ENCODE measurements around the gene VPS26B.

Gene VPS26B

GRCh38 chr11:134200688-134201087, 23.8 kb upstream of the VPS26B start:
- no peak overlapping the region for H3K4me3 ChIP-seq (ENCODE audit: low read depth, low read length)
- TF ChIP-seq CTCF (IDR thresholded peaks at IDR 0.05; ENCODE audit: control insufficient read depth, extremely low read depth, insufficient read depth): no peak
- DNase-seq (ENCODE audit: low read depth): no peak

GRCh38 chr11:134202661-134203060, 21.8 kb upstream of the VPS26B start:
- TF ChIP-seq CTCF (IDR thresholded peaks at IDR 0.05; ENCODE audit: control insufficient read depth, extremely low read depth, insufficient read depth): no peak

GRCh38 chr11:134205729-134206128, 18.7 kb upstream of the VPS26B start:
- no peak overlapping the region for H3K4me3 ChIP-seq (ENCODE audit: low read depth, low read length)
- DNase-seq (ENCODE audit: low read depth): no peak
- no peak for TF ChIP-seq CTCF (IDR thresholded peaks at IDR 0.05; ENCODE audit: control insufficient read depth, extremely low read depth, insufficient read depth)

More at GRCh38 chr11:134202661-134203060, 21.8 kb upstream of the VPS26B start:
- no peak for DNase-seq (ENCODE audit: low read depth)
- no peak overlapping the region for H3K4me3 ChIP-seq (ENCODE audit: low read depth, low read length)

GRCh38 chr11:134206185-134206584, 18.3 kb upstream of the VPS26B start:
- DNase-seq (ENCODE audit: low read depth): no peak
- no peak overlapping the region for H3K4me3 ChIP-seq (ENCODE audit: low read depth, low read length)
- no peak for TF ChIP-seq CTCF (IDR thresholded peaks at IDR 0.05; ENCODE audit: control insufficient read depth, extremely low read depth, insufficient read depth)

GRCh38 chr11:134207538-134208239, 16.8 kb upstream of the VPS26B start:
- TF ChIP-seq CTCF (IDR thresholded peaks at IDR 0.05; ENCODE audit: control insufficient read depth, extremely low read depth, insufficient read depth): peak; percentile 70
- no peak overlapping the region for H3K4me3 ChIP-seq (ENCODE audit: low read depth, low read length)
- no peak for DNase-seq (ENCODE audit: low read depth)

- no peak overlapping the region for H3K4me3 ChIP-seq (ENCODE audit: low read depth, low read length)
- DNase-seq (ENCODE audit: low read depth): no peak
- no peak for TF ChIP-seq CTCF (IDR thresholded peaks at IDR 0.05; ENCODE audit: control insufficient read depth, extremely low read depth, insufficient read depth)
Observed at GRCh38 chr11:134215836-134216235, 8.6 kb upstream of the VPS26B start.

- no peak for DNase-seq (ENCODE audit: low read depth)
- TF ChIP-seq CTCF (IDR thresholded peaks at IDR 0.05; ENCODE audit: control insufficient read depth, extremely low read depth, insufficient read depth): no peak
- H3K4me3 ChIP-seq (ENCODE audit: low read depth, low read length): no peak overlapping the region
Observed at GRCh38 chr11:134216816-134217215, 7.7 kb upstream of the VPS26B start.

All from LNCaP clone FGC (cell line).